Activated CD8-positive, alpha-beta memory T cell treated with anti-CD3 and anti-CD28 coated beads for 24 hours (primary cell): ENCODE measurements around the gene KIAA1210.

Experiments used
- DNase-seq: peaks from one replicate; pipeline ENCODE4 v3.0.0-alpha.2; 2020

KIAA1210 gene

DNA sequence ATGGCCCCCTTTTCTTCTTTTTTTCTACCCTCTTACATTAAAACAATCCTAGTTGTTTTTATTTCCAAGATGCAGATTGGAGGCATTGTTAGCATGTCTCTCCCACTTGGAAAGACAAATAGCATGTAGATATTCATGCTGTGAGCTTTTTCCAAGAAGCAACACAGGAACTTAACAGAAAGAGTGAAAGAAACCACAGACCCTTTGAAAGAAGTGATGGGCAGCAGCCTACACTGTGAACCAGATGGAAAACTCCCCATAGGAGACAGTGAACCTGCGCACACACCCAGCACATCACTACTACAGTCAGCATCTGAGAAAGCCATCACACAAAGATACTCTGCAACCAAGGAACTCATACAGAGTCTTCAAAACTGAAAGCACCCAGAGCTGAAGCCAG is 37.0 kb downstream of the KIAA1210 start:
- no peak for DNase-seq

- no peak for DNase-seq
Observed at GRCh38 chrX:119089619-119090018, 38.0 kb downstream of the KIAA1210 start.

DNA sequence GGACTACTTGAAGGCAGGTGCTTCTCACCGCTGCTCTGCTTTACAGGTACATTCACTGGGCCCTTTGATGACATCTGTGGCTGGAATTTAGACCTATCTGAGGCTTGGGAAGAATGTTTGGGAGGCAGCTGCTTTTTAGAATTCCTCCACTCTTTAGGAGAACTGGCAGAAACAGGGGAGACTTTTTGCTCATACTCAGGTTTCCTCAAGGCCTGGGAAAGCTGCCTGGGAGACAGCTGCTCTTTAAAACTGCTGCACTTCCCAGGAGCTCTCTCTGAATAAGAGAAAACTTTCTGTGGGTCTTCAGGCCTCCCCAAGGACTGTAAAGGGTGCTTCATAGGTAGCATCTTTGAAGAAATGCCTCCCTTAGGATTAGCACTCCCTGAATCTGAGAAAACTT is 40.5 kb downstream of the KIAA1210 start:
- no peak for DNase-seq

DNA sequence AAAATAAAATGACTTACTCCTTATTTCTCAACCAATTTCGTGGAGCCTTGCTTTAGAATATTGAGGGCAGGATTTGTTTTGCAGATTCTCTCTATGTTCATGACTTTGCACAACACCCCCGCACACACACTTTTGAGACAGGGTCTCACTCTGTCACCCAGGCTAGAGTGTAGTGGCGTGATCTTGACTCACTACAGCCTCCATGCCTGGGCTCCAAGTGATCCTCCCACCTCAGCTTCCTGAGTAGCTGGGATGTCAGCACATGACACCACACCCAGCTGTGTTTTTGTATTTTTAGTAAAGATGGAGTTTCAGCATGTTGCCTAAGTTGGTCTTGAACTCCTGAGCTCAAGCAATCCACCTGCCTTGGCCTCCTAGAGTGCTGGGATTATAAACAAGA is 42.8 kb downstream of the KIAA1210 start:
- DNase-seq: no peak

DNA sequence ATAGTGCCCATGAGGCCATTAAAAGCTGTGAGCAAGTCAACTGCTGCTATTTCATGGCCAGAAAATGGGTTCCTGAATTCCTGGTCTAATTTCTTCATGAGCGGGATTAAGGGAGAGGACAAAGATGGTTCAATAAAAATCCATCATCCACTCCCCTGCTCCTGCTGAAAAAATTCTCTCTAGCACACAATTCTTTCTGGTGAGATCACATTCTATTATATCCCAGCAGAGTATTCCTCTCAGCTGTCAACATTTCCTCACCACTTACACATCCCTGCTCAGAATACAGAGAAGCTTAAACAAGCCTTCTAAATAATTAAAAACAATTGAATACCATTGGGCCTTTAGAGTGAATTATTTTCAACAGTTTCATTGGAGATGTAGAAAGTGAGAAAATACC is 45.3 kb downstream of the KIAA1210 start:
- DNase-seq: no peak

DNA sequence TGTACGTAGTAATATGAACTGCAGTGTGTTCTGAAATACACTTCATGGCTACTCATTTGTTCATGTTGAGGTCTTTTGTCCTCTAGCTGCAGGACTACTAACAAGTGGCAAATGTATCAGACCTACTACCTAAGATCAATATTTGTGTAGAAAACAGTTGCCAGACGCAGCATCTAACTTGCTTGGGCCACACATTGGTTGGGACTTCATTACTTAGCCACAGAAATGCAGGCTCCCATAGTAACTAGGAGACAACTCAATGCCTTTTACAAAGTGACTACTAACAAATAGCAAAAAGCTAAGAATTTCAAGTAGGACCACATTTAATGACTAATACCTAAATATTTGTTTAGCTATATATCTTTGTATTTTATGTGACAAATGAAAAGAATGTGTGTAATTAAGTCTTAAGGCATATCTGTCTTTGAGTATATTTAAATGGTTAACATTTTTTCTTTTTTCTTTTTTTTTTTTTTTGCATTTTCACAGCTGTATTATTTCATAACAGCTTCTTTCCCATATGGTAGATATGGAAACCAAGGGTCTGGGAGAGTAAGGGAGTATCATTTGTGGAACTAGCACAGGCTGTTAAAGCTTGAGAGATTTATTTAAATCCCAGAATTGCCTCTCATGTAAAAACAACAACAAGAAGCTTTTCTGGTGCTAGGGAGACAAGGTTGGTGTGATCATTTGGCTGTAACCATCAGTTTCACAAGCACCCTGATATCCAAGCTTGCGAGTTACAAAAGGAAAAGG is 52.2 kb downstream of the KIAA1210 start:
- DNase-seq: no peak

- DNase-seq: no peak
Observed at GRCh38 chrX:119073911-119074310, 53.7 kb downstream of the KIAA1210 start.

DNA sequence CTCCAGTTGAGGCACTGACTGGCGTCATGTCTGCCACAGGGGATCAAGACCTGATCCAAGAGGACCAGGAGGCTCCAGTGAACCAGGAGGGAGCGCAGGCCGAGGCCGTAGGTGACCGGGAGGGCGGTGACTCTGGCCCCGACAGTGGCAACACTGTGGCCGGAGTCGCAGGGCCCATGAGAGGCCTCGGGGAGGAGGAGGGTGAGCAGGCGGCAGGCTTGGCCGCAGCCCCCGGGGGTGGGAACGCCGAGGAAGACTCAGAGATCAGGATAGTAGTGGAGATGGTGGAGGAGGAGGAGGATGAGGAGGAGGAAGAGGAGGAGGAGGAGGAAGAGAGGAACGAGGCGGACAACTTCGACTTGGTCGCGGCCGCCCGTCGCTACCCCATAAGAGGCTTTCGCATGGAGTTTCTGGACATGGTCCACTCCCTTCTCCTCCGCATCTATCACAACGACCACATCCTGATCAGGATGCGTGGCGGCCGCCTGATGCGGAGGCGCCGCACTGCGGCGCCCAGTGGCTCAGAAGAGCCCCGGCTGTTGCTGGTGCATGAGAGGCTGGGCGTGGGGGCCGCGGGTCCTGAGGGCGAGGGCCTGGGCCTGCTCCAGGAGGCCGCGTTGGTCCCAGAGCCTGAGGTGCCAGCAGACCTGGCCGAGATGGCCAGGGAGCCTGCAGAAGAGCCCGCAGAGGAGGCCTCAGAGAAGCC is 54.3 kb downstream of the KIAA1210 start:
- DNase-seq: no peak

DNA sequence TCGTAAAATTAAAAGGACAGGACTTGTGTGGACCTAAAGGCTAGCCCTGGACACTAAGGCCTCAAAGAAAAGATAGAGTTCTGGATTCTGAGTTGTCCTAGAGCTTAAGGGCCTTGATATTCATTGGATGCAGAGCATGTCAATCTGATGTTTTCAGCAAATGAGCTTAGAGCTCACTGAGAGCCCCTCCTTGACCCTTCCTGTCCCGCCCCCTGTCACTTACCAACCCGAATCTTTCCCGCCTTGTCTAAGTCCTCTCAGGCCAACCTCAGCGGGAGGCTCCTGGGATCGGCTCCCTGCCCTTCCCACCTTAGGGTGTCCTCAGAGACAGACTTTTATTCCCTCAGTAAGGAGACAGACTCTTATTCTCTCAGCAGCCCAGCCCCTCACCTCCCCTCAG is 54.9 kb downstream of the KIAA1210 start, which contains the start of gene CT47C1:
Gene CT47C1, plus strand, starts transcription at position 250 of the 400 bp plus-strand sequence. CDS start 233 bp downstream, outside the sequence.
- no peak for DNase-seq

DNA sequence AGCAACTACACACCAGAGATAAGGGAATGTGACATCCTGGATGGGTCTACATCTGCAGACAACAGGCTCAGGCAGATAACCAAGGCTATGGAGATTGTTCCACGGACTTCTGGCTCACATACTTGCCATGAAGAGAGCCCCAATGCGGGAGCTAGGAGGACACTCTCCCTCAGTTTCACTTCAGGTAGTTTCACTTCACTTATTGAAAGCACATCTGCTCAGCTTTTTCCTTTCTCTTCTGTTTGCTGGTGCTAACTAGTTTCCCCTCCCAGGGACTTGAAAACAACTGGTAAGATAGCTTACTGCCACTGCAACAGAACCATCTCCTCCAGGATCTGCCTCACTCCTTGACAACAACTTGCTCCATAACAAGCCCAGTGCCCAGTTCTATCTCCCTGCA is 56.2 kb downstream of the KIAA1210 start:
- DNase-seq: no peak

DNA sequence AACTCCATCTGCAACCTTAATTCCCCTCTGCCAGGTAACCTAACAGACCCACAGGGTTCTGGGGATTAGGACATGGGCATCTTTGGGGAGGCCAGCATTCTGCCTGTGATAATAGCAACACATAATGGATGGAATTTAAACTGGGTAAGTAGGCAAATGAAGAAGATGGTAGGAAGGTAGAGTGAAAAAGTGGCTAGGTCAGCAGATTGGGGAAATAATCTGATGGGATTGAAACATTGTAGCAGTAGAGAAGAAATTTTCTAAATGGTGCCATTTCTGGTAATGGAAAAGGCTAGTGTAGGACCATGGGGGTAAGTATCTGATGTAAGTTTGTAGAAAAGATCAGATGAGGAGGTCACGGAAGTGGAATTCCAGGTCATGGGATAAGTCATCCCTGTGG is 57.9 kb downstream of the KIAA1210 start:
- no peak for DNase-seq

DNA sequence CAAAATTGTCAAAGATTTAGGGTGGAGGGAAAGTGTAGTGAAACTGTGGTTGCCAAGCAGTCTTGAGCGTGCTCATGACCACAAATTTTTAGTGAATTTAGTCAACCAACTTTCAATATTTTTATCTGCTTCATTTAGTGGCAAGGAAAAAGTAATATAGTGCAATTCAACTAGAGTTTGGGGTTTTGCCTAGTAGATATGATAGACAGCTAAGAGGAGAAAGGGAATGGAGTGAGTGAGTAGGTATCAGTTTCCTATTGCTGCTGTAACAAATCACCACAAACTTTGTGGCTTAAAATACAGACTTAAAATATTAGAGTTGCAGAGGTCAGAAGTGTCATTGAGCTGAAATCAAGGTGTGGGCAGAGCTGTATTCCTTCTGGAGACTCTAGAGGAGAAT is 58.5 kb downstream of the KIAA1210 start:
- DNase-seq: no peak

DNA sequence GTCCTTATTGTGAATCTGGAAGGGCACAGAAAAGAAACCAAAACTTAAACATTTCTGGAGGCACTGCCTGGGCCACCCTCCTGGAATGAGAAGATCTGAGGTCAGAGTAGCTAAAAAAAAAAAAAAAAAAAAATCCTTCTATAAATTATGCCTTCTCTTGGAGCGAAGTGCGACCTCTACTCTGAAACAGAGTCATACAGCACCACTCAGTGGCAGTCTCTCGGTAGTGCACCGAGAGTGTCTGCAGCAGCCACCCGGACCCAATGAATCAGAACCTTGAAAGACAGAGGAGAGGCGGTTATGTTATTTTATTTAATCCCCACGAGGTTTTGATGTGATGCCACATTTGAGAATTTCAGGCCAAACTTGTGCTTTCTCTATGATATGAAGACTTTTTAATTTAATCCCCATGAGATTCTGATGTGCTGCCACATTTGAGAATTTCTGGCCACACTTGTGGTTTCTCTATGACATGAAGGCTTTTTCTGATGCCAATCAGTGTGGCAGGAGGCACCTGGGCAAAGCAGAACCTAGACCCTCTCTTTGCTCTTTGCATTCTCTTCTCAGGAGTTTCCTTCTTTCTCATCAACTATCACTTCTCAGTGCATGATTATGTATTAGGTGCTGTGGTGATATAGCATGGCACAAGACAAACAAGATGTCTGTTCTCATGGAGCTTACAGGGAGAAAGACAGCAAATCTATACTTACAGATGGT is 60.4 kb downstream of the KIAA1210 start:
- no peak for DNase-seq

GRCh38 chrX:119063428-119063827 is 64.2 kb downstream of the KIAA1210 start:
- DNase-seq: no peak

- DNase-seq: no peak
Observed at GRCh38 chrX:119062750-119063374, 64.8 kb downstream of the KIAA1210 start.

DNA sequence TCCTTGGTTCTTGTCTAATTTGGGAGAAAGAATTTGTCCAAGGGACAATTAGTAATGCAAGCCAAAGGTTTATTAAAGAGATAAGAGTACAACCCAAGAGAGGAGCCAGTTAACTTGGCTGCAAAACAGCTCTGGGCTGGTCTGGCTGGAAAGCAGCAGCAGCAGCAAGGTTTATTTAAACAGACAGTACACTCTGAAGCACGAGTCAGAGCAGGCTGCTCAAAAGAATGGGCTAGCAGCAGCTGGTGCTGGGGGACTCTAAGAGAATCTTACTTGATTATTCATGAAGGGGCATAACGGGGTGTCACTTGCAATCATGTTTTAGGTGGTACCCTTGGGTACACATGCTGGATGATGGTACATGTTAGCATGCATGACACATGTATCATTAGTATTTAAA is 71.9 kb downstream of the KIAA1210 start:
- no peak for DNase-seq

DNA sequence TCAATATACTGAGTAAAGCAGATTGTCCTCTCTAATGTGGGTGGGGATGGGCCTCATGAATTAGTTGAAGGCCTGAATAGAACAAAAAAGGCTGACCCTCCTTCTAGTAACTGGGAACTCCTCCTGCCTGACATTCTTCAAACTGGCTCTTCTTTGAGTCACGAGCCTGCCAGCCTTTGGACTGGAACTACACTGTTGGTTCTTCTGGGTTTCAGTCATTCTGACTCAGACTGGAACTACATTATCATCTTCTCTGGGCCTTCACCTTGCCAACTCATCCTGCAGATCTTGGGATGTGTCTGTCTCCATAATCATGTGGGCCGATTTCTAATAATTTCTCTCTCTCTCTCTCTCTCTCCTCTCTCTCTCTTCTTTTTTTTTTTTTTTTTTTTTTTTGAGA is 81.7 kb downstream of the KIAA1210 start:
- no peak for DNase-seq

DNA sequence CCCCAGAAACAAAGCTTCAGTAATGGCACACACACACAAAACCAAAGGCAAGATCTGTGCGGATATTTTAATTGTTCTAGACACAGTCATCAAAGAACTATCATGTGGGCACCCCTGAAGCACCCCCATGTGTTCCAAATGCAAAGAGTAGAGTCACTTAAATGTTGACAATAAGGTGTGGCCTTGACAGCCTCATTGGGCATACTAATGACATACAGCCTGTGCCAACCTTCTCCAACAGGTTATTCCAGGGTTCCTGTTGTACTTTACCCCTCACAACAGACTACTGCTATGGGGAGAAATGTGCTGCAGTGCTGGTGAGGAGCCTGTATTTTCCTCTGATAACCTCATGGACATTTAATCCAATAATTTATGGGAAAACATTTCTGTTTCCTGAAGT is 84.6 kb downstream of the KIAA1210 start:
- no peak for DNase-seq

- DNase-seq: no peak
Observed at GRCh38 chrX:119042040-119042439, 85.6 kb downstream of the KIAA1210 start.

DNA sequence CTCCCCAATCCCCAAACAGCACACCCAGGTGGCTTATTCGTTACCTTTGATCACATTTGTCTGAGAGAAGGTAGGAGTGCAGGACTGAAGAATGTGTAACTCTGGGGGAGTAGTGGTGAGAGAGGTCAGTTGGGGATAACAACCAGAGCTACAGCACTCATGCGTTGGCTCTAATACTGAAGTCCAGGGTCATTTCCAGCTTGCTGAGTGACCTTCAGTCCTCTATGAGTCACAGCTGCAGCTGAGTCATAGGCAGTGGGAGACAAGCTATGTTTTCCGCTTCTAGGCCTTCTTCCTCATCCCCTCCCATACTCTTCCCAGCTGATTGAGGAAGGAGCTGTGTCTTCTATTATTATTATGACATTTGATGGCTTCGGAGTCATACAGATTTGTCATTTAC is 86.4 kb downstream of the KIAA1210 start:
- no peak for DNase-seq

GRCh38 chrX:119040432-119040831 is 87.2 kb downstream of the KIAA1210 start:
- DNase-seq: no peak

GRCh38 chrX:119036107-119037029 is 91.2 kb downstream of the KIAA1210 start:
- no peak for DNase-seq
